Esophagus muscularis mucosa (tissue), 4 donors: ENCODE results near the gene MEF2D.

Source experiments
- CTCF ChIP-seq, 3 experiments: fragments of 200-600 bp in 2 of 3; fragments of 450-650 bp in 1 of 3; sonication (generic) in 2 of 3; IDR thresholded peaks; one replicate each; pipeline ENCODE4 v1.5.1; 2017 to 2019; ENCODE audit warnings: antibody characterized with exemption in 3 of 3, mild to moderate bottlenecking in 2 of 3, moderate library complexity in 1 of 3
- EP300 ChIP-seq: sonication (generic); formaldehyde crosslinking; IDR thresholded peaks from one replicate; pipeline ENCODE4 v1.6.1; 2017; ENCODE audit warnings: antibody characterized with exemption
- POLR2A ChIP-seq: fragments of 450-650 bp; IDR thresholded peaks from one replicate; pipeline ENCODE4 v1.6.1; 2017; ENCODE audit warnings: antibody characterized with exemption, moderate library complexity, mild to moderate bottlenecking, low read depth
- POLR2AphosphoS5 ChIP-seq, 2 donors: sonication (generic); formaldehyde crosslinking; IDR thresholded peaks; one replicate each; pipeline ENCODE4 v1.6.1; 2017; ENCODE audit warnings: antibody characterized with exemption in 2 of 2

GRCh38 chr1:156438278-156438987, 62.1 kb downstream of the MEF2D start:
- TF ChIP-seq CTCF (IDR thresholded peaks at IDR 0.05) (no peak), EP300 (no peak), POLR2A (no peak), POLR2AphosphoS5 (IDR thresholded peaks at IDR 0.05) (no peak)
